T47D (cell line): Measurements from ENCODE around the gene CHST8.
A peak's percentile ranks its signal among the peaks of the same experiment; 100 is the strongest.

Source experiments
- DNase-seq, 2 experiments: peaks; one replicate each; pipeline versions ENCODE4 v3.0.0 to v3.0.0-alpha.2; 2011 to 2012; ENCODE audit warnings: low read depth in 1 of 2, low spot score in 1 of 2
- JUND ChIP-seq: IDR thresholded peaks from 2 replicates; pipeline ENCODE4 v1.6.1; 2012; ENCODE audit warnings: low read depth
- in situ Hi-C: cut with HindIII; loops from 2 replicates; pipeline ENCODE4 v1.10.0; 2016; ENCODE audit warnings: low sequenced_read_pairs, low pct_unique_long_range_greater_than_20kb

The CHST8 gene

DNA sequence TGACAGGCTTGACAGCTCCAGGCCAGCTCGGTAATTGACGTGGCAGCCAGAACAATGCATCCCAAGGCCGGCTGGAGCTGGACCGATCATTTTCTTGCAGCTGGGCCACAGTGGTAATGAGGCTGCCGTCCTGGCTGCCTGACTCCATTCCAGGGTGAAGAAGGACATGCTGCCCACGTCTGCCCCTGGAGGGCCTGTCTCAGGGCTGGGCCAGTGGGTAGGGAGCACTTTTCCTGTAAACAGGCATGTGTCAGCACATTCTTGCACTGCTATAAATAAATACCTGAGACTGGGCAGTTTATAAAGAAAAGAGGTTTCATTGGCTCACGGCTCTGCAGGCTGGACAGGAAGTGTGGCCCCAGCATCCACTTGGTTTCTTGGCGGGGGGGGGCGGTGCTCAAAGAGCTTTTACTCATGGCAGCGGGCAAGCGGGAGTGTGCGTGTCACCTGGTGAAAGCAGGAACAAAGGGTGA is 136.8 kb downstream of the CHST8 start:
- in situ Hi-C loops: no loop called here
- TF ChIP-seq JUND: no peak
- peak in 1 of 2 experiments; percentile 28 for DNase-seq

GRCh38 chr19:33759356-33759755 is 137.6 kb downstream of the CHST8 start:
- TF ChIP-seq JUND: no peak
- in situ Hi-C loops: no loop called here
- DNase-seq: no peak

DNA sequence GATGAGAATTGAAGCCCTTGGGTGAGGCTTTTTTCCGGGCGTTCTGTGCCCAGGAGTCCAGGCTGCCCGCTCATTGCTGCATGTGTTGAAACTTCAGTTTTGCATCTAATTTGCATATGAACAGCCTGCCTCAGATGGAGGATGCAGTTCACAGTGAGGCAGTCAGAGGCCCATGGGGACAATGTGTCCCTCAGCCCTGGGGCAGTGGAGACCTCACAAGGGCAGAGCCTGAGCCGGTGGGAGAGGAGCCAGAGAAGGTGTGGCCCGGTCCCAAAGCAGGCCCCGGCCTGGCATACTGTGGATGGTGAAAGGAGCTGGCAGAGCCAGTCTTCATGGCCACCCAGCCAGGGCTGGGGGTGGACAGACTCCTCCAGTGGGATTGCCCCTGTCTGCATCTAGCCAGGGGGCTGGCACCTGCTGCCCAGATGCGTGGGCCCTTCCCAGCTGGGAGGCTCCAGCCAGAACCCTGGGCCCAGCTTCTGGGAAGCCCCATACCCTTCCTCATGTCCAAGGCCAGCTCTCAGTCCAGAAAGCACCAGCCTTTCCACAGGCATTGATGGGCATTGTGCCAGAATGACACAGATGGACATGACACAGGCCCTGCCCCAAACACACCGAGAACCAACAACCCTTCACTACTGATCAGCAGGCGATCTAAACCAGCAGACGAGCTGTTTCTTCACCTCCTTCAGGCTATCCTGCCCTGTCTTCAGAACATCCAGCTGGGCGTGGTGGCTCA is 142.0 kb downstream of the CHST8 start:
- peak in 1 of 2 experiments; percentile 33 for DNase-seq
- in situ Hi-C loops: no loop called here
- no peak for TF ChIP-seq JUND

- in situ Hi-C loops: no loop called here
- no peak for DNase-seq
- TF ChIP-seq JUND: no peak
These were observed 144.9 kb downstream of the CHST8 start for GRCh38 chr19:33766623-33767022.

DNA sequence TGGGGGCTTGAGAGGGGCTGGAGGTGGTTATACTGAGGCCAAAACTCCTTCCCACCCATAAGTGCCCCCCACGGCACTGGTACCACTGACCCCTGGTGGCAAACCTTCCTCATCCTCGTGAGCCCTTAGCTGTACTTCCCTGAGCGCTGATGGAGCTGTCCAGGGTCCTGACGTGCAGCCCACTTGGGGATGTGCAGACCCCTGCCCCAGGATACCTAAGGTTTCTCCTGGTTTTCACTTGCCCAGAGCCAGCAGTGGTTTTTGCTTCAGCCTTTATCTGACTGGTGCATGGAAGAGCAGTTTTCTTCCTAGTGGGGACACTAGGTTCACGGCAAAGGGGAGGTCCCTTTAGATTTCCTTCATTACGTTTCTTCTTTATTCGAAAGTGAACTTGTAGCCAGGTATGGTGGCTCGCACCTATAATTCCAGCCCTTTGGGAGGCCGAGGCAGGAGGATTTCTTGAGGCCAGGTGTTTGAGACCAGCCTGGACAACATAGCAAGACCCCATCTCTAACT is 146.2 kb downstream of the CHST8 start:
- no peak for TF ChIP-seq JUND
- in situ Hi-C loops: no loop called here
- DNase-seq: peak; percentile 18 to 60

DNA sequence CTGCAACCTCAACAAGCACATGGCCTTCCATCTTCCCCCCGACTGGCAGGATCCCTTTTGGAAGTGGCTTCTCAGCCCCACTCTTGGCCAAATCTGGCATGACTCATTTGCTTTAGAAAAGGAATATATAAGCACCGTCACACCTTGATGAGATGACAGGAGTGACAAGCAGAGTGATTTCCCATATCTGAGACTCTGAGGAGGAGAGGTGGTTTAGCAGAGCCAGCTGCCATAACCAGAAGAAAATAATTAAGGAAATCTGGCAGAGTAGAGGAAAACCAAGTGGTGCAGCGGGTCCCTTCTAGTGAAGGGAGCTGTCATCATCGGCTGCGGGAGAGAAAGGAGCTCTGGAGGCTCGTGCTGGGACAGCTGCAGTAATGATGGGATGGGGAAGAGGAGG is 147.5 kb downstream of the CHST8 start:
- in situ Hi-C loops: no loop called here
- no peak for DNase-seq
- no peak for TF ChIP-seq JUND

GRCh38 chr19:33770107-33770506 is 148.4 kb downstream of the CHST8 start:
- TF ChIP-seq JUND: no peak
- DNase-seq: no peak
- in situ Hi-C loops: no loop called here

- peak; percentile 54 to 69 for DNase-seq
- in situ Hi-C loops: no loop called here
- TF ChIP-seq JUND: no peak
These were observed 149.8 kb downstream of the CHST8 start for GRCh38 chr19:33771384-33772101.

GRCh38 chr19:33772102-33772857 is 150.5 kb downstream of the CHST8 start:
- in situ Hi-C loops: no loop called here
- no peak for TF ChIP-seq JUND
- no peak for DNase-seq

GRCh38 chr19:33772858-33773180 is 151.1 kb downstream of the CHST8 start:
- no peak for DNase-seq
- no peak for TF ChIP-seq JUND
- in situ Hi-C loops: no loop called here

DNA sequence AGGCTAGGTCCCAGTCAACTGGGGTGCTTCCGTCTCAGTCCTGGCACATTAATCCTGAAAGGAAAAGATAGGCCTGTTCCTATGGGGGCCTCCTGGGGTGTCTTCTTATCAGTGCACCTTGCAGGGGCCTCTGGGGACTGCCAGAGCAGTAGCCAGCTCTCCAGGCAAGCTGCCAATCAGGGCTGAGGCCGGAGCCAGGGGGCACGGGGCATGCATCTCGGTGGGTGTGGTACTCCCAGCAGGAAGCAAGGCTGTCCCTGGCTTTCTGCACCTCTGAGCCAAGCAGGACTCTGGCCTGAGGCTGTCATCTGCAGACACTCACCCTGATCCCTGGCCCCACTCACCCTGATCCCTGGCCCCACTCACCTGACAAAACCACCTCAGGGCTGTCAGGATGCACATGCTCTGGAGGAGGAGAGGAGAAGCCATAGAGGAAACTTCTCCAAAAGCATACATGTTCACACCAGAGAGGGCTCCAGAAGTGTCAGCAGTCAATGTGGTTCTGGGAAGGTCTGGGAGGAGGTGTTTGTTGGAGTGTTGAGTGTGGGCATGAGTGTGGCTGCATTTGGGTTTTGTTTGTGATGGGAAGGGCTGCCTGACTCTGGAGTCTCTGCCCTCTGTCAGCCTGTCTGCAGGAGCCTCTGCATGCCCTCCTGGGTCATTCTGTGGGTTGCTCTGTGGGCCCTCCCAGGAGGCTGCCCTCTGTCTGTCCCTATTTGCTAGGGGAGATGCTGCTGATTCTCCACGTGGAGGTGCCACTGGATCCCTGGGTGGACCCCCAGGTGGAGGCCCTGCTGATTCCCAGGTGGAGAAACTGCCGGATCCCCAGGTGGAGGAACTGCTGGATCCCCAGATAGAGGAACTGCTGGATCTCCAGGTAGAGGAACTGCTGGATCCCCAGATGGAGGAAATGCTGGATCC is 152.2 kb downstream of the CHST8 start:
- in situ Hi-C loops: no loop called here
- no peak for TF ChIP-seq JUND
- DNase-seq: no peak

GRCh38 chr19:33774751-33775150 is 153.0 kb downstream of the CHST8 start:
- DNase-seq: no peak
- in situ Hi-C loops: no loop called here
- no peak for TF ChIP-seq JUND
